B cell (primary cell): ENCODE data around the gene TXNDC15. TPM values are rescaled to one million over a fixed set of nuclear protein-coding genes. Genes with fewer than 3 reads are reported as not detected.

ENCODE experiments used
- ATAC-seq: fragments of 200-7000 bp; cut with Tn5 transposase; one replicate; pipeline ENCODE4 v1.10.0; 2021; ENCODE audit warnings: low read depth, mild to moderate bottlenecking, moderate number of reproducible peaks, moderate library complexity
- CTCF ChIA-PET: fragments of 350-600 bp; sonication (Branson Sonifier 250); formaldehyde crosslinking; loops from one replicate; lab custom pipeline; 2021; ENCODE audit warnings: antibody characterized with exemption, inconsistent platforms; lab: Charles Lee
- POLR2A ChIA-PET: fragments of 350-600 bp; sonication (Branson Sonifier 250); formaldehyde crosslinking; loops from one replicate; lab custom pipeline; 2021; ENCODE audit warnings: antibody characterized with exemption; lab: Charles Lee
- DNase-seq: peaks from one replicate; pipeline ENCODE4 v3.0.0; 2013
- H2AFZ ChIP-seq: 2 replicates; pipeline ENCODE4 v1.6.1; 2012; ENCODE audit warnings: mild to moderate bottlenecking, low read depth, low read length; ENCODE audit not compliant: insufficient read depth, poor library complexity, severe bottlenecking
- H3K27ac ChIP-seq, 2 donors: 1 replicate in 1 of 2; 2 replicates in 1 of 2; pipeline ENCODE4 v1.5.1; 2012 to 2013; ENCODE audit warnings: low read length in 2 of 2, mild to moderate bottlenecking in 2 of 2, moderate library complexity in 1 of 2
- H3K27me3 ChIP-seq, 4 experiments: fragments of 200-600 bp in 1 of 4; sonication (generic) in 1 of 4; replicated peaks in 1 of 4; 1 replicate in 2 of 4; 2 replicates in 2 of 4; pipeline versions ENCODE4 v1.6.1 to v1.7.0; 2013 to 2016; ENCODE audit warnings: low read length in 3 of 4, mild to moderate bottlenecking in 2 of 4, mixed read lengths in 1 of 4, moderate library complexity in 1 of 4; ENCODE audit not compliant: insufficient read depth in 4 of 4, control insufficient read depth in 3 of 4; ENCODE audit errors: control extremely low read depth in 1 of 4
- H3K36me3 ChIP-seq, 2 experiments: replicated peaks in 1 of 2; 1 replicate in 1 of 2; 2 replicates in 1 of 2; pipeline versions ENCODE4 v1.6.1 to v1.7.1; 2013; ENCODE audit warnings: low read length in 1 of 2; ENCODE audit not compliant: insufficient read depth in 2 of 2, control insufficient read depth in 1 of 2; ENCODE audit errors: control extremely low read depth in 1 of 2, extremely low read depth in 1 of 2
- H3K4me1 ChIP-seq, 2 donors: fragments of 200-600 bp in 1 of 2; sonication (generic) in 1 of 2; 1 replicate in 1 of 2; 2 replicates in 1 of 2; pipeline versions ENCODE4 v1.5.1 to v1.6.1; 2013 to 2017; ENCODE audit warnings: low read length in 2 of 2; ENCODE audit not compliant: control insufficient read depth in 2 of 2, insufficient read depth in 2 of 2
- H3K4me2 ChIP-seq: replicated peaks from 2 replicates; pipeline ENCODE3; 2012; ENCODE audit warnings: mild to moderate bottlenecking, low read depth, low read length; ENCODE audit not compliant: poor library complexity, severe bottlenecking
- H3K4me3 ChIP-seq, 5 experiments: fragments of 200-600 bp in 1 of 5; sonication (generic) in 1 of 5; 1 replicate in 3 of 5; 2 replicates in 2 of 5; pipeline versions ENCODE4 v1.5.1 to v1.7.0; 2011 to 2016; ENCODE audit warnings: low read length in 4 of 5, mild to moderate bottlenecking in 4 of 5, low read depth in 2 of 5, control low read depth in 1 of 5, moderate library complexity in 1 of 5; ENCODE audit not compliant: insufficient read depth in 1 of 5; ENCODE audit errors: control extremely low read depth in 1 of 5, extremely low read depth in 1 of 5
- H3K79me2 ChIP-seq: fragments of 200-600 bp; sonication (generic); one replicate; pipeline ENCODE4 v1.6.0; 2016; ENCODE audit warnings: low read length; ENCODE audit not compliant: control insufficient read depth, insufficient read depth
- H3K9ac ChIP-seq: fragments of 200-600 bp; sonication (generic); 2 replicates; pipeline ENCODE4 v1.6.1; 2017; ENCODE audit warnings: mild to moderate bottlenecking, low read length, moderate library complexity
- H3K9me3 ChIP-seq, 3 donors: one replicate each; pipeline versions ENCODE4 v1.6.1 to v1.7.1; 2013; ENCODE audit warnings: low read length in 2 of 3; ENCODE audit not compliant: control insufficient read depth in 2 of 3, insufficient read depth in 1 of 3; ENCODE audit errors: control extremely low read depth in 1 of 3
- H4K20me1 ChIP-seq: 2 replicates; pipeline ENCODE4 v1.6.0; 2012; ENCODE audit warnings: mild to moderate bottlenecking, low read length; ENCODE audit not compliant: insufficient read depth, control insufficient read depth, poor library complexity, severe bottlenecking
- H3K27ac Mint-ChIP-seq: one replicate; pipeline ENCODE4 v1.8.0; 2021; ENCODE audit warnings: mixed read lengths
- H3K27me3 Mint-ChIP-seq: one replicate; pipeline ENCODE4 v1.8.0; 2021; ENCODE audit warnings: mixed read lengths
- H3K4me1 Mint-ChIP-seq: one replicate; pipeline ENCODE4 v1.8.0; 2021; ENCODE audit warnings: mixed read lengths
- H3K4me3 Mint-ChIP-seq: one replicate; pipeline ENCODE4 v1.8.0; 2021; ENCODE audit warnings: mixed read lengths
- H3K9me3 Mint-ChIP-seq: one replicate; pipeline ENCODE4 v1.8.0; 2022; ENCODE audit warnings: mixed read lengths; ENCODE audit not compliant: insufficient read depth
- CTCF ChIP-seq: fragments of 200-600 bp; IDR thresholded peaks from one replicate; pipeline ENCODE4 v1.8.0; 2022; ENCODE audit warnings: antibody characterized with exemption, mild to moderate bottlenecking
- EZH2 ChIP-seq: IDR thresholded peaks from 2 replicates; pipeline ENCODE4 v1.6.1; 2012; ENCODE audit warnings: borderline replicate concordance, low read depth, mild to moderate bottlenecking, moderate library complexity, low read length; ENCODE audit not compliant: insufficient read depth, poor library complexity, severe bottlenecking
- WGBS: methylation state at CpG from one replicate; pipeline ENCODE4 v1.1.5; 2013; ENCODE audit warnings: missing lambda C conversion rate; ENCODE audit not compliant: insufficient coverage; 5-methylcytosine and 5-hydroxymethylcytosine counted together
- intact Hi-C: fragments of 100-400 bp; cut with micrococcal nuclease; formaldehyde crosslinking; loops from one replicate; pipeline ENCODE4 v1.10.0; 2022
- polyA plus RNA-seq: library from polyadenylated mRNA; depleted of rRNA; stranded (reverse); fragments of >200 nt; gene quantifications from 2 replicates; pipeline ENCODE4 v1.2.3, GENCODE V29; 2012
- total RNA-seq, 2 donors: library from RNA; stranded (reverse); fragments of 120-200 nt in 1 of 2; gene quantifications; 1 replicate in 1 of 2; 2 replicates in 1 of 2; pipeline versions ENCODE4 v1.2.3 to v1.2.4, GENCODE V29; 2013 to 2022

The TXNDC15 gene
- total and polyA plus RNA-seq, 2 donors (not counting 1 experiment from before 2014, with no cell fraction given), result 18.5 to 50.4 TPM

GRCh38 chr5:134845335-134845851 lies 28.8 kb upstream of the TXNDC15 start:
- intact Hi-C loops, result loop anchor here (1.0 to 10.0 kb wide), 5 partner anchors 29 to 201 kb away; partner anchors contain the start of genes CAMLG, DDX46, PCBD2 and SEC24A
- CTCF ChIA-PET, result interaction anchor here (0.9 to 3.8 kb wide), 10 partner anchors 10 to 87 kb away, joined by 3 to 36 read pairs (median 6); partner anchors contain the start of genes DDX46, PCBD2 and TXNDC15
- Histone ChIP-seq H3K79me2 (peaks cover 39% of the 10 kb centered on the region), H3K4me1 (peaks cover 17 to 21% of the 10 kb centered on the region in 2 donors), H4K20me1 (no peaks in the 10 kb centered on the region), H2AFZ (peak overlapping the region; percentile 85), H3K4me2 (peak overlapping the region; percentile 85), H3K9me3 (no peaks in the 10 kb centered on the region), H3K27ac (peak overlapping the region; percentile 86 to 93), H3K4me3 (peak overlapping the region; percentile 34 to 93 (median 87)), H3K27me3 (no peaks in the 10 kb centered on the region), H3K36me3 (peaks cover 0 to 3% of the 10 kb centered on the region in 2 experiments), H3K9ac (peak overlapping the region; percentile 87)
- WGBS, result 0% methylated on average over 7 of the region's 12 CpGs
- TF ChIP-seq CTCF, result no peak
- no peak for TF ChIP-seq EZH2
- H3K4me3 Mint-ChIP-seq, result peak overlapping the region; percentile 95
- POLR2A ChIA-PET, result interaction anchor here (0.6 to 2.1 kb wide), 8 partner anchors 22 to 619 kb away, joined by 3 to 32 read pairs (median 6); partner anchors contain the start of genes CAMLG, DDX46, PCBD2 and PPP2CA
- ATAC-seq (no peak), DNase-seq (no peak)
- no peaks in the 10 kb centered on the region for H3K27me3 Mint-ChIP-seq
- no peaks in the 10 kb centered on the region for H3K9me3 Mint-ChIP-seq
- H3K4me1 Mint-ChIP-seq, result peaks cover 24% of the 10 kb centered on the region
- peak overlapping the region; percentile 95 for H3K27ac Mint-ChIP-seq
